Astrocyte (in vitro differentiated cells and primary cell): ENCODE measurements around the gene GNAQ.

ENCODE experiments used
- EZH2 ChIP-seq: IDR thresholded peaks from 2 replicates; pipeline ENCODE4 v1.6.1; 2012; ENCODE audit warnings: mild to moderate bottlenecking, low read length, inconsistent platforms; ENCODE audit not compliant: insufficient read depth
- TF ChIP-seq, protein P1 (sequence below): IDR thresholded peaks from 2 replicates; pipeline ENCODE4 v1.5.1; 2011; ENCODE audit warnings: low read depth, mild to moderate bottlenecking, inconsistent platforms, low read length, moderate library complexity; ENCODE audit not compliant: insufficient read depth

DNA sequence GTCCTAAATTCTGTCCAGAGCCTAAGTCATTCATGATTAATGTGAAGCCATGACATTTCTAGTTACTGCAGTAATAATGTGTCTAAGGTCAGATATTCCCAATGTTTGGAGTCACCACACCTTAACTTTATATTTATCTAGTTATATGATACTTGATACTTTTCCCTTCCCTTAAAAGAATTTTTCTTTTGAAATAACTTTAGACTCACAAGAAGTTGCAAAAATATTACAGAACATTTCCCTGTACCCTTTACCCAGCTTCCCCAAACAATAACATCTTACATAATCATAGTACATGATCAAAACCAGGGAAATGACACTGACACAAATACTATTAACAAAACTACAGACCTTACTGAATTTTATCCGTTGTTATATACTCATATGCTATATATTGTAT lies 233.5 kb downstream of the GNAQ start:
- no peak for TF ChIP-seq EZH2
- TF ChIP-seq, protein P1, sequence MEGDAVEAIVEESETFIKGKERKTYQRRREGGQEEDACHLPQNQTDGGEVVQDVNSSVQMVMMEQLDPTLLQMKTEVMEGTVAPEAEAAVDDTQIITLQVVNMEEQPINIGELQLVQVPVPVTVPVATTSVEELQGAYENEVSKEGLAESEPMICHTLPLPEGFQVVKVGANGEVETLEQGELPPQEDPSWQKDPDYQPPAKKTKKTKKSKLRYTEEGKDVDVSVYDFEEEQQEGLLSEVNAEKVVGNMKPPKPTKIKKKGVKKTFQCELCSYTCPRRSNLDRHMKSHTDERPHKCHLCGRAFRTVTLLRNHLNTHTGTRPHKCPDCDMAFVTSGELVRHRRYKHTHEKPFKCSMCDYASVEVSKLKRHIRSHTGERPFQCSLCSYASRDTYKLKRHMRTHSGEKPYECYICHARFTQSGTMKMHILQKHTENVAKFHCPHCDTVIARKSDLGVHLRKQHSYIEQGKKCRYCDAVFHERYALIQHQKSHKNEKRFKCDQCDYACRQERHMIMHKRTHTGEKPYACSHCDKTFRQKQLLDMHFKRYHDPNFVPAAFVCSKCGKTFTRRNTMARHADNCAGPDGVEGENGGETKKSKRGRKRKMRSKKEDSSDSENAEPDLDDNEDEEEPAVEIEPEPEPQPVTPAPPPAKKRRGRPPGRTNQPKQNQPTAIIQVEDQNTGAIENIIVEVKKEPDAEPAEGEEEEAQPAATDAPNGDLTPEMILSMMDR, result no peak
